ENCODE data around the gene C19orf33.

Gene C19orf33

GRCh38 chr19:38280030-38280921 is 23.8 kb upstream of the C19orf33 start:
- no peak for DNase-seq (ENCODE audit: low spot score)

GRCh38 chr19:38281811-38282566 is 22.1 kb upstream of the C19orf33 start:
- no peak for DNase-seq (ENCODE audit: low spot score)

- DNase-seq (ENCODE audit: low spot score), result no peak
Observed at GRCh38 chr19:38283271-38283670, 20.8 kb upstream of the C19orf33 start.

GRCh38 chr19:38284422-38284821 is 19.6 kb upstream of the C19orf33 start:
- no peak for DNase-seq (ENCODE audit: low spot score)

- DNase-seq (ENCODE audit: low spot score), result no peak
Observed at GRCh38 chr19:38285567-38285966, 18.5 kb upstream of the C19orf33 start.

- DNase-seq (ENCODE audit: low spot score), result no peak
Observed at GRCh38 chr19:38287604-38288003, 16.4 kb upstream of the C19orf33 start.

GRCh38 chr19:38288123-38288855 is 15.8 kb upstream of the C19orf33 start:
- DNase-seq (ENCODE audit: low spot score), result no peak

GRCh38 chr19:38289955-38290354 is 14.1 kb upstream of the C19orf33 start:
- DNase-seq (ENCODE audit: low spot score), result no peak

- DNase-seq (ENCODE audit: low spot score), result peak; percentile 96
Observed at GRCh38 chr19:38290631-38291147, 13.4 kb upstream of the C19orf33 start.

- no peak for DNase-seq (ENCODE audit: low spot score)
Observed at GRCh38 chr19:38291855-38292254, 12.2 kb upstream of the C19orf33 start.

GRCh38 chr19:38293281-38293680 is 10.8 kb upstream of the C19orf33 start:
- no peak for DNase-seq (ENCODE audit: low spot score)

GRCh38 chr19:38294090-38294489 is 10.0 kb upstream of the C19orf33 start:
- no peak for DNase-seq (ENCODE audit: low spot score)

GRCh38 chr19:38298821-38299680 is 5.0 kb upstream of the C19orf33 start:
- peak; percentile 75 for DNase-seq (ENCODE audit: low spot score)

- DNase-seq (ENCODE audit: low spot score), result no peak
Observed at GRCh38 chr19:38304352-38304865, 358 bp downstream of the C19orf33 start.

- peak; percentile 94 for DNase-seq (ENCODE audit: low spot score)
Observed at GRCh38 chr19:38304866-38305429, 897 bp downstream of the C19orf33 start.

GRCh38 chr19:38306236-38306635 is 2.2 kb downstream of the C19orf33 start:
- no peak for DNase-seq (ENCODE audit: low spot score)

- DNase-seq (ENCODE audit: low spot score), result no peak
Observed at GRCh38 chr19:38307076-38307475, 3.0 kb downstream of the C19orf33 start.

- no peak for DNase-seq (ENCODE audit: low spot score)
Observed at GRCh38 chr19:38307597-38307996, 3.5 kb downstream of the C19orf33 start.

- no peak for DNase-seq (ENCODE audit: low spot score)
Observed at GRCh38 chr19:38308006-38308766, 4.1 kb downstream of the C19orf33 start.

All from kidney tubule cell (primary cell).